Uterus (tissue), 4 donors: ENCODE measurements around the gene NKX2-2. TPM values are rescaled to one million over a fixed set of nuclear protein-coding genes. Genes with fewer than 3 reads are reported as not detected.

ENCODE experiments used
- DNase-seq, 2 donors: peaks; one replicate each; pipeline ENCODE4 v3.0.0-alpha.2; 2019 to 2020
- H3K27ac ChIP-seq, 2 donors: fragments of 200-600 bp; sonication (generic); 1 replicate in 1 of 2; 2 replicates in 1 of 2; pipeline ENCODE4 v1.5.1; 2016 to 2018
- H3K27me3 ChIP-seq, 2 donors: fragments of 200-600 bp; sonication (generic); one replicate each; pipeline ENCODE4 v1.5.1; 2018 to 2019; ENCODE audit warnings: control low read depth in 1 of 2
- H3K36me3 ChIP-seq, 2 donors: fragments of 200-600 bp; sonication (generic); one replicate each; pipeline ENCODE4 v1.5.1; 2019; ENCODE audit warnings: control low read depth in 1 of 2
- H3K4me1 ChIP-seq, 2 donors: fragments of 200-600 bp; sonication (generic); one replicate each; pipeline ENCODE4 v1.5.1; 2018 to 2019; ENCODE audit warnings: control low read depth in 1 of 2
- H3K4me3 ChIP-seq, 2 donors: fragments of 200-600 bp; sonication (generic); 1 replicate in 1 of 2; 2 replicates in 1 of 2; pipeline ENCODE4 v1.5.1; 2018 to 2019; ENCODE audit warnings: mild to moderate bottlenecking in 1 of 2
- H3K9me3 ChIP-seq, 2 donors: fragments of 200-600 bp; sonication (generic); one replicate each; pipeline ENCODE4 v1.5.1; 2019; ENCODE audit warnings: control low read depth in 1 of 2
- CTCF ChIP-seq, 4 experiments: fragments of 200-600 bp in 2 of 4; fragments of 450-650 bp in 2 of 4; sonication (generic) in 2 of 4; IDR thresholded peaks; one replicate each; pipeline ENCODE4 v1.5.1; 2016 to 2019; ENCODE audit warnings: antibody characterized with exemption in 4 of 4, mild to moderate bottlenecking in 2 of 4, moderate library complexity in 1 of 4
- POLR2A ChIP-seq, 2 donors: fragments of 450-650 bp; IDR thresholded peaks; one replicate each; pipeline ENCODE4 v1.6.1; 2016; ENCODE audit warnings: antibody characterized with exemption in 2 of 2, mild to moderate bottlenecking in 1 of 2, moderate library complexity in 1 of 2
- intact Hi-C: fragments of 100-400 bp; cut with DNase I; formaldehyde crosslinking; loops from one replicate; pipeline ENCODE4 v1.15.1; 2023; ENCODE audit warnings: low total_unique reads
- total RNA-seq, 4 donors: library from RNA; depleted of rRNA in 3 of 4; stranded (reverse); fragments of >200 nt in 3 of 4; gene quantifications; one replicate each; pipeline versions ENCODE4 v1.1.0 to v1.2.4, GENCODE V29; 2014 to 2023
- donor health status: DM: yes; HTN: yes; CAD: no.

Gene NKX2-2
- total RNA-seq, 4 donors from 2014 or later, result not detected

GRCh38 chr20:21546355-21546754, 32.5 kb upstream of the NKX2-2 start:
- no peaks in the 10 kb centered on the region for H3K4me1 ChIP-seq
- no peaks in the 10 kb centered on the region for H3K27me3 ChIP-seq
- no peak for DNase-seq
- TF ChIP-seq CTCF (IDR thresholded peaks at IDR 0.05) (no peak), POLR2A (IDR thresholded peaks at IDR 0.05) (no peak)
- H3K4me3 ChIP-seq, result no peak overlapping the region
- no peaks in the 10 kb centered on the region for H3K9me3 ChIP-seq
- no peaks in the 10 kb centered on the region for H3K36me3 ChIP-seq
- no peak overlapping the region for H3K27ac ChIP-seq
- intact Hi-C loops, result no loop called here

DNA sequence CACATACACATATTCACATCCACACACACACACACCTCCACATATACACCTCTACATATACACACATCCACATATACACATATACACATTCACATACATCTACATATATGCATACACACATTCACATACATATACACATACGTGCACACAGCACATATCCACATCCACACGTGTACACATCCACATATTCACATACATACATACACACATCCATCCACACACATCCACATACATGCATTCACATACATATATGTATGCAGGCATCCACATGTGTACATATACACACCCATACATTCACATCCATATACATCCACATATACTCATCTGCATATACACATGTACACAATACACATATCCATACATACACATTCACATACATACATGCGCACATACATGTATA, 25.6 kb upstream of the NKX2-2 start:
- intact Hi-C loops, result no loop called here
- Histone ChIP-seq H3K27me3 (no peaks in the 10 kb centered on the region), H3K9me3 (no peaks in the 10 kb centered on the region), H3K4me3 (no peak overlapping the region), H3K27ac (no peak overlapping the region), H3K36me3 (no peaks in the 10 kb centered on the region), H3K4me1 (no peaks in the 10 kb centered on the region)
- no peak for TF ChIP-seq POLR2A (IDR thresholded peaks at IDR 0.05)
- TF ChIP-seq CTCF (IDR thresholded peaks at IDR 0.05), result no peak
- DNase-seq, result no peak

- no peaks in the 10 kb centered on the region for H3K36me3 ChIP-seq
- intact Hi-C loops, result no loop called here
These were observed 21.0 kb upstream of the NKX2-2 start for GRCh38 chr20:21534886-21535285.

DNA sequence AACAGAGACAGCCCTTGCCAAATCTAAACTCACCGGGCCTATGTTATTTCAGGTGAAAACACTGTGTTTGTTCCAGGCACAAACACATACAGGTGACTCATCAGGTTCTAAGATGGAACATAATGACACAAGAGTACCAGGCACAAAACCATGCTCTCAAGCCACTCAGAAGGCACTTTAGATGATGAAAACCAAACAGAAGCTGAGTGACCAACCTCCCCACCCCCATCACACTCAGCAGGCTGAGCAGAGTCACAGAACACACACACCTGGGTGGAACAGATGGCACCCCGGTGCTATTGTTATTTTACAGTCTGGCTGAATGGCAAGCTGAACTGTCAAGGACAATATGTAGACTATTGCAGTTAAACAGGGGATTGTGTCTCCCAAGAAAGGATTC, 20.6 kb upstream of the NKX2-2 start:
- Histone ChIP-seq H3K36me3 (no peaks in the 10 kb centered on the region), H3K27ac (no peak overlapping the region), H3K4me3 (no peak overlapping the region), H3K4me1 (no peaks in the 10 kb centered on the region), H3K9me3 (no peaks in the 10 kb centered on the region), H3K27me3 (no peaks in the 10 kb centered on the region)
- intact Hi-C loops, result no loop called here
- no peak for DNase-seq
- TF ChIP-seq POLR2A (IDR thresholded peaks at IDR 0.05), result no peak
- no peak for TF ChIP-seq CTCF (IDR thresholded peaks at IDR 0.05)

More at GRCh38 chr20:21534886-21535285, 21.0 kb upstream of the NKX2-2 start:
- no peak for DNase-seq
- Histone ChIP-seq H3K4me1 (no peaks in the 10 kb centered on the region), H3K27me3 (no peaks in the 10 kb centered on the region), H3K4me3 (no peak overlapping the region), H3K9me3 (no peaks in the 10 kb centered on the region), H3K27ac (no peak overlapping the region)
- no peak for TF ChIP-seq CTCF (IDR thresholded peaks at IDR 0.05)

DNA sequence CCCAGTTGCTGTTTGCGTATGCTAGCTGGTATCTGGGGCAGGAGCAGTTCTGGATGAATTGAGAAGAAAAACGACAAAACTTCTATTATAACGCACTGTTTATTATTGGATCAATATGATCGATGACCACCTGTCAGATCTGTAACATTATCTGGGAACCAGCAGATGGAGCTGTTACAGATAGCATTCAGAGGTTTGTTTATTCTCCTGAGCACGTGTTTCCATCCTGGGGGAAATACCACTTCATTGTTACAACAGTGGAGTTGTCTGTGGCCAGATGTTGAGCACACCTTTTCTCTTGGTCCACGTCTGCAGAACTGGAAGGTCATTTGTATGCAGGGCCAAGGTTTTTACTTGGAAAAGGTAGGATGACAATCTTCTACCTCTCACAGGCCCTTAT, 16.0 kb upstream of the NKX2-2 start:
- H3K27ac ChIP-seq, result no peak overlapping the region
- intact Hi-C loops, result no loop called here

More for the DNA sequence above, 16.0 kb upstream of the NKX2-2 start:
- H3K36me3 ChIP-seq, result no peaks in the 10 kb centered on the region
- no peak for TF ChIP-seq CTCF (IDR thresholded peaks at IDR 0.05)
- no peak for TF ChIP-seq POLR2A (IDR thresholded peaks at IDR 0.05)
- H3K4me1 ChIP-seq, result no peaks in the 10 kb centered on the region
- H3K4me3 ChIP-seq, result no peak overlapping the region
- no peaks in the 10 kb centered on the region for H3K9me3 ChIP-seq
- H3K27me3 ChIP-seq, result peaks cover 0 to 4% of the 10 kb centered on the region in 2 donors
- no peak for DNase-seq
